SU-DHL-6 (cell line): Measurements from ENCODE around the gene UBASH3B.

ENCODE experiments used
- EZH2phosphoT487 ChIP-seq: fragments of 200-600 bp; sonication (generic), shearing (Covaris generic); conservative IDR thresholded peaks from 2 replicates; pipeline ENCODE4 v1.6.1; 2018; ENCODE audit warnings: mild to moderate bottlenecking, antibody characterized with exemption, low read length, moderate library complexity, mixed read lengths
- TF ChIP-seq, protein P1 (sequence below): fragments of 200-600 bp; sonication (generic); IDR thresholded peaks from one replicate; pipeline ENCODE4 v1.5.1; 2017; ENCODE audit warnings: antibody characterized with exemption, mild to moderate bottlenecking, low read length, moderate library complexity; ENCODE audit not compliant: insufficient read depth, poor library complexity, severe bottlenecking

DNA sequence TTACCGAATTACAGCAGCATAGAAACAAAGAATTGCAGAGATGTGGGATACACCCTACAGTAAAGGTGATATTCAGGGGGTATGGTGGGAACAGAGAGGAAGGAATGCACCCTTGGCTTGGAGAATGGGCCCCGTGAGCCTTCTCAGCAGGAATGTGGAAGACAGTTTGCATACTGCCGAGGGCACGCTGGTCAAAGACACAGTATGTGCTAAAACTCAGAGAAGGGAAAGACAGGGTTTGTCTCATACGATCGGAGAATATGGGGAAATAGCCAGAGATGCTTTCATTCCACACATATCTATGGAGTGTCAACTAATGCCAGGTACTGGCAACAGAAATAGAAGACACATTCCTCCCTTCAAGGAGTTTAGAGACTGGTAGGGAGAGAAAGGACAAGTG, 36.9 kb downstream of the UBASH3B start:
- TF ChIP-seq, protein P1, sequence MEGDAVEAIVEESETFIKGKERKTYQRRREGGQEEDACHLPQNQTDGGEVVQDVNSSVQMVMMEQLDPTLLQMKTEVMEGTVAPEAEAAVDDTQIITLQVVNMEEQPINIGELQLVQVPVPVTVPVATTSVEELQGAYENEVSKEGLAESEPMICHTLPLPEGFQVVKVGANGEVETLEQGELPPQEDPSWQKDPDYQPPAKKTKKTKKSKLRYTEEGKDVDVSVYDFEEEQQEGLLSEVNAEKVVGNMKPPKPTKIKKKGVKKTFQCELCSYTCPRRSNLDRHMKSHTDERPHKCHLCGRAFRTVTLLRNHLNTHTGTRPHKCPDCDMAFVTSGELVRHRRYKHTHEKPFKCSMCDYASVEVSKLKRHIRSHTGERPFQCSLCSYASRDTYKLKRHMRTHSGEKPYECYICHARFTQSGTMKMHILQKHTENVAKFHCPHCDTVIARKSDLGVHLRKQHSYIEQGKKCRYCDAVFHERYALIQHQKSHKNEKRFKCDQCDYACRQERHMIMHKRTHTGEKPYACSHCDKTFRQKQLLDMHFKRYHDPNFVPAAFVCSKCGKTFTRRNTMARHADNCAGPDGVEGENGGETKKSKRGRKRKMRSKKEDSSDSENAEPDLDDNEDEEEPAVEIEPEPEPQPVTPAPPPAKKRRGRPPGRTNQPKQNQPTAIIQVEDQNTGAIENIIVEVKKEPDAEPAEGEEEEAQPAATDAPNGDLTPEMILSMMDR: no peak
- TF ChIP-seq EZH2phosphoT487: no peak
